DMS 273 (cell line): ENCODE measurements around the gene SGTB.
"Not testable (repeated sequence)": the region's sequence is repeated elsewhere in the genome, so short reads cannot be mapped to it uniquely, and the experiment has no call there.

ENCODE experiments used
- DNase-seq: peaks from one replicate; lab custom pipeline; 2025; ENCODE audit not compliant: unreplicated experiment; lab: John Stamatoyannopoulos, UW

Gene SGTB

DNA sequence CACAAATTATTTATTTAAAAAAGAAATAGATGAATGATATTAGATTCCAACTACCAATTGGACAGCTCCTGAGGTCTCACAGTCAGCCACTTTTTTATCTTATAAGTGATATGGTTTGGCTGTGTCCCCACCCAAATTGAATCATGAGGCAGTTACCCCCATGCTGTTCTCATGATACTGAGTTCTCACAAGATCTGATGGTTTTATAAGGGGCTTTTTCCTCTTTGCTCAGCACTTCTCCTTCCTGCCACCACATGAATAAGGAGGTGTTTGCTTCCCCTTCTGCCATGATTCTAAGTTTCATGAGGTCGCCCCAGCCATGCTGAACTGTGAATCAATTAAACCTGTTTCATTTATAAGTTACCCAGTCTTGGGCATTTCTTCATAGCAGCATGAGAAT is 13.0 kb upstream of the SGTB start:
- no peak for DNase-seq

DNA sequence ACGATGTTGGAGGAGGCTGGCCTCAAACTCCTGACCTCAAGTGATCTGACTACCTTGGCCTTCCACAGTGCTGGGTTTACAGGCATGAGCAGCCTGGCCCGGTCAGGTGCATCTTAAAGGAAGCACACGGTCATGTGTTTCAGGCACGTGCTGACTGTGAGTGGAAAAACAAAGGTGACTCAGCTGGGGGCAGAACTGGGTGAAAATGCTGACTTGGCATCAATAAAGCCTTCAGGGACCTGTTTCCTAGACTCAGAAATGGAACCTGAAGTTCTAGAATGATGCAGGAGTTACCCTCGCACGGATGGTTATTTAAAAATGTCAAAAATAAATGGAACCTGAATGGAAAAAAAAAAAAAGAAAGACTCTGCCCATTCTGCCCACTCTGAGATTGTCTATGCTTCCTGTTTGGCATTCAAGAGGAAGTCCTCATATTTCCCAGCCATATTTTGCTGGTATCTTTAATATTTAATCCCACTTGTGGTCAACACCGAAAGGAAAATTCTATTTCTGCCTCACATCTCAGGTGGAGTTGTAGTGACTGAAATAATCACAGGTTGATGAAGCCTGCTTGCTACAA is 12.4 kb upstream of the SGTB start:
- DNase-seq, result not testable (repeated sequence)

DNA sequence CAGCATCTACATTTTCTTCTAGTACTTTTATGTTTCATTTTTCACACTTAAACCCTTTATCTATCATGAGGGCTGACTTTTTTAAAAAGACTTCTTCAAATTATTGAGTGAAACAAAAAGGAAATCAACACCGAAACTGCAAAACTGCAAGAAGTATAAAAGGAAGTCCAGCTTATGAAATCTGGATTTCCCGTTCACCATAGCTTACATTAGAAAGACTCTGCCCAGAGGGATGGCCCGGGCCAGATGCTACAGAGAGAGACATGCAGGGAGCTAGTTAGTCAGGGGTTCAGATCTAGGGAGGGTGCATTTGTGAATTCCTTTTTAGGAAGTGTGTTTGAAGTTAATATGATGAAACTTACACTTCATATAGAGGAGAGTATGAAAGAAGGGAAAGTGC is 10.1 kb upstream of the SGTB start:
- not testable (repeated sequence) for DNase-seq

DNA sequence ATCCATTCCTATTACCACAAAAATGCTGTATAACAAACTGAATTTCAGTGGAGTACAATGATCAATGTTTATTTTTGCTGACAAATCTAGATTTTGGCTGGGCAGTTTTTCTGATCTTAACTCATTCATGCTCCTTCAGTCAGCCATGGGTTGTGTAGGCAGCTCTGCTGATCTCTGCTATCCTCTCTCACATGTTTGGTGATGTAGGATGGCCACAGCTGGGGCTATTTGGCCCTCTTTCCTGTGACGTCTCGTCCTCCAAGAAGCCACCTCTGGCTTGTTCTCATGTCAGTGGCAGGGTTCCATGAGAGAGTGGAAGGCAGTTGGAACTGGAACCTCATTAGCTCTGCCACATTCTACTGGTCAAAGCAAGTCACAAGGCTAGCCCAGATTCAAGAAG is 9.0 kb upstream of the SGTB start:
- DNase-seq, result no peak

DNA sequence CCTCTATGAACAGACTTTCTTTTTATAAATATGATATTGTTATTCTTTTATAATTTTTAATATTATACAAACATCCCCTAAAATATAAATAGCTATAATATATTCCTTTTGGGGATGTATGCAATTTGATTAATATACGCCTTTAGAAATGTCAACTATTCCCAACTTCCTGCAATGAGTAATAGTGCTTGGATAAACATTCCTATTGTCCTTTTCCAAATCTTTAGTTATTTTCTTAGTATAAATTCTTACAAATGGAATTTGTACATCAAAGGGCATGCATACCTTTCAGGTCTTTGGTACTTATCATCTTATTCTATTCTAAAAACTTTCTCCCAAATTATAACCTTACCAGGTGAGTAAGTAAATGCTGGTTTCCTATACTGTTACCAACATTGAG is 6.3 kb upstream of the SGTB start:
- no peak for DNase-seq

DNA sequence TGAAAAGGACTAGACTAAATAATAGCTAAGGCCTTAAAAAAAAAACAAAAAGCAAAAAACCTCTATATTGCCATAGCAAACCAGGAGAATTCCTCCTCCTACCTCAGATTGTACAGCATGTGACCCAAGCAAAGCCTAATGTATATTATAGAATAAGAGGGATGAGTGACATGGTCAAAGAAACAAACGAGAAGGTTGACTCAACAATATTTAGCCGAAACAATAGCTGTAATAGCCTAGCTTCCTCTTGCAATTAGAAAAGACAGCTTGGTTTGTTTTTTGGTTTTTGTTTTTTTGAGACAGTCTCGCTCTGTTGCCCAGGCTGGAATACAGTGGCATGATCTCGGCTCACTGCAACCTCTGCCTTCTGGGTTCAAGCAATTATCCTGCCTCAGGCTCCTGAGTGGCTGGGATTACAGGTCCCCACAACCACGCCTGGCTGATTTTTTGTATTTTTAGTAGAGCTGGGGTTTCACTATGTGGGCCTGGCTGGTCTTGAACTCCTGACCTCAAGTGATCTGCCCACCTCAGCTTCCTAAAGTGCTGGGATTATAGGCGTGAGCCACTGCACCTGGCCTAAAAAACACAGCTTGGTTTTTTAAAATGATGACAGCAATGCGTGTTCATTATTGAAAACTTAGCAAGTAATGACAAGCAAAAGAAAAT is 5.7 kb upstream of the SGTB start:
- DNase-seq, result no peak

DNA sequence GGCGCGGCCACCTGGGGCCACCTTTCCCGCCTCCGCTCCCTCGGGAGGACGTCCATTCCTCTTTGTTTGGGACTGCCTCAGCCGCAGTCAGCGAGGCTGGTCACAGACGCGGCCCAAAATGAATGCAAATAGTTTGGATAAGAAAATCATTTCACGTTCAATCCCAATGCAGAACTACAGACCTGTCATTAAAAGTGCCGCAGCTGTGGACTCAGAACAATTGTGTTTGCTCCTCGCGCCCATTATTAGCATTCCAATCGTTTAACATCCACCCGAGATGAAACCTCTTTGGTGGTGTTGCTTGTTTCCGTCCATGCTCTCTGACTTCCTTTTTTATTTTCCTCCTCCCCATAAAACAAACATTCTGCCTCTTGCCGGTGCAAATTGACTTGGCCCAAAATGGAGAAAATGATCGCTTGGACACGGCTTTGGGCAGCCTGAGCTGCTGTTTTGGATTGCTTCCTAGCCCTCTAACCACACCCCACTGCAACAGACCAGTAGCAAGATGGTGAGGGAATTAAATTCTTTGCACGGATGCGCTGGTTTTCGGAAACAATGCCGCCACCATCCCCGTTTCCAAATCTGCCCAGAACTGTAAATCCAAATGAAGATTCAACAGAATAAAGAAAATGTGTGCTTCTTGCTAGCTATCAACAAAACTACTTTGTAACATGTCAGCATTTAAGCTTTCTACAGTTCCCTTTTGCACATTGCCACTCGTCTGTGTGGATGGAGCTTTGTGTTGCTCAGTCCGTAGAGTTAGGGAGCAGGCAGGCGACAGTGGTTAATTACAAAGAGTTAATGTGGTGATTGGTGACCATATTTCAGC is 880 bp upstream of the SGTB start:
- DNase-seq, result peak; percentile 75

DNA sequence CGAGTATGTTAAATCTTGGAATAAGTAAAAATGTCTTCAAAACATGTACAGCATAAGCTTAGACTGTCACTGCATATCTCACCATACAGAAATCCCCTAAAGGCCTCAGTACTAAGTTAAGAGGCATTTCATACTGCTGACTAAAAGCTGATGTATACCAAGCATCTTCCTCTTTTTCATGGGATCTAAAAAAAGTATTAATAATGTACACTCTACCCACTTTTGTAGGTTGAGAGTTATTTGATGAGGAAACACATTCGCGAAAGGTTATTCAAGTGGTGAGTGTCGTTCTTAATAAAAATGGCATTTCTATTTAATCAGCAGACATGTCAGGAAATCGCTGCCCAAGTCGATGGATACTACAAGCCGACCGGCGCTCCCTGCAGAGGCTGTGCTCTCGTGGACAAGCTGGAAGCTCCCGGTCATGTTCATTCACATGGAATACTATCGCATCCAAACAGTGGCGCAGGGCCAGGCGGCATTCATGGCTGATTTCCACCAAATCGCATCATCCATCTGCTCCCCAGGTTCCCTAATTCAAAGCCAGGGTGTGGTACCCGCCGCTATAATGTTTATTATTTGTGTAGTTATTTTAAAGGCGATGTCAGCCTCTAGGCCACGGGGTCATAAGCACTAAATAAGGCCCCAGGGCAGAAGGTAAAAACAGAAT is 724 bp downstream of the SGTB start:
- peak; percentile 89 for DNase-seq

DNA sequence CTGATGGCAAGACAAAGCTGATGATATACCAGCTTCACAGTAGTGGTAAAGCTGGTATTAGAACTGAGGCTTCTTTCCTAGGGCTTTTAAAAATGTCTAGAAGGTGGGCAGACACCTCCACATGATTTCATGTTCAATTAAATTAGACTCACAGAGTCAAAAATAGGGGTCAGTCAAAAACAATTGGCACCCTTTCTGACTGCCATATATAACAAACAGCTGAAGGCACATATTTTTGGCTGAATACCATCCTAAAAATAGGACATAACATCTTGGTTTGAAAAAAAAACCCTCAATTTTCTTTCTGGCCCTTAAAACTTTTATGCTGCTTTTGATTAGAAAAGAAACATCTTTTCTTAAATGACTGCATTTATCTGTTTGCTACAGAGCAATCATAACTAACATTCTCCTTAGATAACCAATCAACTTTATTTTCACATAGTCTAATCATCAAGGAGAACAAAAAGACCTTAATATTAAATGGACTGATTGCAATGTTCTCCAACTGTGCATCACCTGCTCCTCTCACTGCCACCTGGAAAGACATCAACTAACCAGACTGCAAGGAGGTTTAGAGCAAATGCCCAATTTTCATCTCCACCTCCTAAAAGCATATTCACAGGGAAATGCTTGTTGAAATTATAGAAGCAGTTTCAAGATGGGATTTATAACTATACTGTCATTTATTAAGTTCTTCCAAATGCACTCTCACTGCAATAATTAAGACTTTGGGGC is 3.2 kb downstream of the SGTB start:
- no peak for DNase-seq

DNA sequence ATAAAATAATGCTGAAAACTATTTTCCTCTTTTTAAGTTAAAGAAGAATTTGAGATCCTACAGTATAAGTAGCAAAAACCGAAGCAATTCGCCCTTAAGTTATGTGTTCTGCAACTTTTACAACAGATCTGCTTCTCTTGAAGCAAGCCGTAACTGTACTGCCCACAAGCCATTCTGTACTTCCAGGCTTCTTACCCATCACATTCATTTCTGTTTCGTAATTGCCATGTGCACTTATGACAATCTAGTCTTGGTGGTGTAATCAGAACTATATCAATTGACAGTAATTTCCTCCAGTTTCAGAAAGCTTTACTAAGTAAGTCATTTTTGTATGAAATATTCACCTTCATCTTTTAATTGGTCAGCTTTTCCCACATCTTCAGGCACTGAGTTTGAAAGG is 13.8 kb downstream of the SGTB start:
- DNase-seq, result no peak

DNA sequence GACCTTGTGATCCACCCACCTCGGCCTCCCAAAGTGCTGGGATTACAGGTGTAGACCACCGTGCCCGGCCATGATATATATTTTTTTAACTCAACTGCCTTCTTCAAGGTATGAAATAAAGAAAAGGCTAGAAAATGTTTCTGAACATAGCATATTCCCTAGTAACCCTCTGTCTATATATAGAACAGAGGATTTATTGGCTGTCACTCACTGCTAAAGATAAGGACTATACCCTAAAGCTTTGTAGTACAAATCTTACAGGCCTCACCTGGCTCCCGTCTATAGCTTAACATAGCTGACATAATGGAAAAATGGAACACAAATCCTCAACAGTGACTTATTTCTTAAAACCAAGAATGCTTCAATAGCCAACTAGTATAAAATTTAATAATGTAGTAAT is 14.2 kb downstream of the SGTB start:
- DNase-seq, result no peak

DNA sequence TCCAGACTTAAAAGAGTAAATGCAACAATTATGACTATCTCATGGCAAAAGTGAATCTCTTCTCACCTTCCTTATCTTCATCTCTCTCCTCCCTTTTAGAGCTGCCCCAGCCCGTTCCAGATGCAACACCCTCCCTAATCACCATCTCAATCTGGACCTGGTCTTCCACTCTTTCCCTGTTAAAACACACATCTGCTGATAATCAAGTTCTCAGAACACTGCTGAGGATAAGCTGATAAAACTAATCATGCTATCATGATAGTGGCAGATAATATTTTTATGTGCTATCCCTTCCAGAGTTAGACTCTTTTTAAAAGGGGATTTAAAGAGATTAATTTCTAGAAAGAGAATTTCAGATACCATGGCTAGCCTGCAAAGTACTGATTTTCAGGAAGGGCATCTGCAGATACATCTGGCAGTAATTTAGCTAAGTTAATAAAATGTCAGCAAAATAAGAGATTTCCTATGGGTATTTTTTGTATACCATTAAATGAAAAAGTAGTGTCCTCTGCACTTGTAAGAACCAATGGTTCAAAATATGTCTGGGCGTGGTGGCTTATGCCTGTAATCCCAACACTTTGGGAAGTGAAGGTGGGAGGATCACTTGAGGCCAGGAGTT is 17.2 kb downstream of the SGTB start:
- DNase-seq, result peak; percentile 2

DNA sequence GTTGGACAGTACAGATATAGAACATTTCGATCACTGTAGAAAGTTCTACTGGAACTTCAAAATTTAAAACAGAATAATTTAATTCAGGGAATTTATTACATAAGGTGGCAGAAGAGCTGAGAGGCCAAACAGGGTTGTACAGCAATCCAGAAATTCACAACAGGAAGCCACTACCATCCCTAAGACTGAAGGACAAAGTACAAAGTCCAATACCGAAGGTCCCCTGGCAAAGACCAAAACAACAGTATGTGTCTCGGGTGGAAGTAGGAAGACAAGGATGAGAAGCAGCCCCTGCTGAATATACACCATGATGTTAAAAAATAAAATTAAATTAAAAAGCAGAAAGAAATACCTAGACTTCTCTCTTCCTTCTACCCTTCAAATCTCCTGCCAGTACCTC is 19.9 kb downstream of the SGTB start:
- DNase-seq, result no peak

DNA sequence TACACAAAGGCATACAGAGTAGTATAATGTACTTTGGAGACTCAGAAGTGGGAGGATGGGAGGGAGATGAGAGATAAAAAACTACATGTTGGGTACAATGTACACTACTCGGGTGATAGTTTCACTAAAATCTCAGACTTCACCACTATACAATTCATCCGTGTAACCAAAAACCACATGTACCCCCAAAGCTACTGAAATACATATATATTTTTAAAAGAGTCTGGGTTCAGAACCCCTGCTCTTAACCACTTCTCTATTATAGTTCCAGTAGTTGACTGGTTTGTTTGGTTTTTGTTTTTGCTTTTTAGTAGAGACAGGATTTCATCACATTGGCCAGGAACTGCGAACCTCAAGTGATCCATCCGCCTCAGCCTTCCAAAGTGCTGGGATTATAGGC is 22.6 kb downstream of the SGTB start:
- no peak for DNase-seq

DNA sequence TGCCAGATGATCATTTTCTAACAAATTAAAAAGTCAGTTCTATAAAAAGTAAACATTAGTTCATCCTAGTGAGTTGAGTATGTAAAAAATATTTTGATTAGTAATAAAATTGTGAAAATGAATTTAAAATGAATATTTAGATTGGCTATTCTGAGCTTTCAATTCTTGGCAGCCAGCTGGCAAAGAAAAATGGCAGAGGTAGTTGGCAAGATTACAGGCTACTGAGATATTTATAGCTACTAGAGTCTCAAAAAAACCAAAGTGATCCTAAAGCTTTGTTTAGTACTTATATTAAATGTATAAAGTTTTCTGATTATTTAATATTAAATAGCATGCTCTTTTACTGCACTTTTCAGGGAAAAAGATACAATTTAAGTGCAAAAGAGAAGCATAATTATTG is 25.0 kb downstream of the SGTB start:
- DNase-seq, result peak; percentile 5

DNA sequence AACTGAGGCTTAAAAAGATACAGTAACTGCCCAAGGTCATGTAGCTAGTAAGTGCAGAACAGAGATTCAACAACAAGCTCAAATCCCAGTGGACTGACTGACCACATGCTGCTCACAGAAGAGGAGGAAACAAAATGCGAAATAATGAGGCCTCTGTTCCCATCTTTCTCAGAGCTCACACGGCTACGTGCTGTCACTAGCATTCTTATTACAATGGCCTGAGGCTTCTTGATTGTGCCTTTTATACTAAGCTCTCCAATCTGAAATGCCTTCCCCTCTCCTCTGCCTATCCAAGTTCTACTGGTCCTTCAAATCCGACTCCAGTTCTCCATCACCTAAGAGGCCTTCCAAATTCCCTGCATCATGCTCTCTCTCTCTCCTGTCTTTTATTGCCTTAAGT is 26.0 kb downstream of the SGTB start:
- no peak for DNase-seq

DNA sequence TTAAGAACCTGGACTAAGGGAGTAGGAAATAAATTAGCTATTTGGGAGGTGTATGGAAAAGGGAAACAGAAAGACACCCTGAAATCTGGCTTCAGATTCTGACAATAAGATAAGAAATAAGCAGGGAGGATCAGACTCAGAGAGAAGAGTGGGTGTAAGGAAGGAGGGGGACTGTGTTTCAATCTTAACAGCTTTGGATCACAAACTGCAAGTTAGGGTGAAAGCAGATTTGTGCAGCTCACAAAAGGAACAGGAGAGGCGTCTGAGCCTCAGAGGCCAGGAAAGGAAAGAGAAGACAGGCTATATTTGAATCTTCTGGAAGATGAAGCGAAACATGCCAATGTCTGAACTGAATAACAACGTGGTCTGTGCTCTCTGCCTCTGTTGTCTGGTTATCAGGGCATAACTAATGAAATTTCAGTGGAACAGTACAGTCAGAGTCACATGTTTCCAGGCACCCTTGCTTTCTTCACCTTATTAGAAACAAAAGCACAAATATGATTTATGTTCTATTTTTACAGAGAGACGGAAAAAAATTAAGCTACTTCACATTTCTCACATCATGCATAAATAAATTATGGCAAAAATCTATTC is 26.6 kb downstream of the SGTB start:
- no peak for DNase-seq

DNA sequence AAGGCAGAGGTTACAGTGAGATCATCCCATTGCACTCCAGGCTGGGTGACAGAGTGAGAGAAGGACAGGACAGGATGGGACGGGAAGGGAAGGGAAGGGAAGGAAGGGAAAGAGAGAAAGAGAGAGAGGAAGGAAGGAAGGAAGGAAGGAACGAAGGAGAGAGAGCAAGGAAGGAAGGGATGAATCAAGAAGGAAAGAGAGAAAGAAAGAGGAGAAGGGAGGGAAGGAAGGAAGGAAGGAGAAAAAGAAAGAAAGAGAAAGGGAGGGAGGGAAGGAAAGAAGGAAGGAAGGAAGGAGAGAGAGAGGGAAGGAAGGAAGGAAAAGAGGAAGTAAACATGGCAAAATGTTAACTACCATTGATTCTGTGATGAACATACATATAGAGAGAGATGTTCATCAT is 28.8 kb downstream of the SGTB start:
- no peak for DNase-seq

DNA sequence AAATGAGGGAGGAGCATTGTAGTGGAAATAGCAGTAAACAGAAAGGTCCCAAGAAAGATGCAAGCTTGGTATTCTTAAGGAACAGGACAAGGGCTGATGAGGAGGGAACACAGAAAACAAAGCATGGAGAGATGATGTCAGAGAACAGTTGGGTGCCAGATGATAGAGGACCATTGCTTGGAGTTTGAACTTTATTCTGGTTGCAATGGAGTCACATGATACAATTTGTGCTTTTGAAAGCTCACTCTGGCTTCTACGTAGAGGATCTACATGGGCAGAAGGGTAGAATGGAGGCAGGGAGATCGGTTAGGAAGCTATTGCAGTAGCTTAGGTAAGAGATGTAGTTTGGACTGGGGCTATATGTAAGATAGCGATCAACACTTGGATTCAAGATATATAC is 39.8 kb downstream of the SGTB start:
- no peak for DNase-seq

DNA sequence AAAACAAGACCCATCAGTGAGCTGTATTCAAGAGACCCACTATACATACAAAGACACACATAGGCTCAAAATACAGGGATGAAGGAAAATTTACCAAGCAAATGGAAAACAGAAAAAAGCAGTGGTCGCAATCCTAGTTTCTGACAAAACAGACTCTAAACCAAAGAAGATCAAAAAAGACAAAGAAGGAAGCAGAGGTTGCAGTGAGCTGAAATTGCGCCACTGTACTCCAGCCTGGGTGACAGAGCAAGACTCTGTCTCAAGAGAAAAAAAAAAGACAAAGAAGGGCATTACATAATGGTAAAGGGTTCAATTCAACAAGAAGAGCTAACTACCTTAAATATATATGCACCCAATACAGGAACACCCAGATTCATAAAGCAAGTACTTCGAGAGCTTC is 45.9 kb downstream of the SGTB start:
- DNase-seq, result not testable (repeated sequence)
